Chondrocyte (in vitro differentiated cells): ENCODE data around the gene ATP6V0E2. TPM values are rescaled to one million over a fixed set of nuclear protein-coding genes. Genes with fewer than 3 reads are reported as not detected.

Experiments used
- DNase-seq: peaks from one replicate; pipeline ENCODE4 v3.0.0; 2021; ENCODE audit warnings: mixed read lengths, low spot score
- H3K27ac Mint-ChIP-seq: one replicate; pipeline ENCODE4 v1.8.0; 2021; ENCODE audit warnings: mild to moderate bottlenecking, moderate library complexity, mixed read lengths; ENCODE audit not compliant: unreplicated experiment
- H3K27me3 Mint-ChIP-seq: 2 replicates; pipeline ENCODE4 v1.8.0; 2021; ENCODE audit warnings: low read depth, mixed read lengths
- H3K36me3 Mint-ChIP-seq: 2 replicates; pipeline ENCODE4 v1.8.0; 2021; ENCODE audit warnings: low read depth, mixed read lengths
- H3K4me1 Mint-ChIP-seq: 2 replicates; pipeline ENCODE4 v1.8.0; 2021; ENCODE audit warnings: low read depth, mild to moderate bottlenecking, mixed read lengths
- H3K4me3 Mint-ChIP-seq: one replicate; pipeline ENCODE4 v1.8.0; 2021; ENCODE audit warnings: mild to moderate bottlenecking, moderate library complexity, mixed read lengths; ENCODE audit not compliant: unreplicated experiment
- H3K9me3 Mint-ChIP-seq: 2 replicates; pipeline ENCODE4 v1.8.0; 2021; ENCODE audit warnings: low read depth, mixed read lengths
- total RNA-seq: library from RNA; stranded (reverse); gene quantifications from 3 replicates; pipeline ENCODE4 v1.2.1, GENCODE V29; 2021
- TF ChIP-seq, protein P1 (sequence below): fragments of 200-600 bp; sonication (generic); IDR thresholded peaks from 2 replicates; pipeline ENCODE4 v1.5.0; 2021; ENCODE audit warnings: antibody characterized with exemption, mild to moderate bottlenecking, moderate library complexity

Gene ATP6V0E2
- total RNA-seq, 1 donor from 2014 or later, result 24.8 TPM

DNA sequence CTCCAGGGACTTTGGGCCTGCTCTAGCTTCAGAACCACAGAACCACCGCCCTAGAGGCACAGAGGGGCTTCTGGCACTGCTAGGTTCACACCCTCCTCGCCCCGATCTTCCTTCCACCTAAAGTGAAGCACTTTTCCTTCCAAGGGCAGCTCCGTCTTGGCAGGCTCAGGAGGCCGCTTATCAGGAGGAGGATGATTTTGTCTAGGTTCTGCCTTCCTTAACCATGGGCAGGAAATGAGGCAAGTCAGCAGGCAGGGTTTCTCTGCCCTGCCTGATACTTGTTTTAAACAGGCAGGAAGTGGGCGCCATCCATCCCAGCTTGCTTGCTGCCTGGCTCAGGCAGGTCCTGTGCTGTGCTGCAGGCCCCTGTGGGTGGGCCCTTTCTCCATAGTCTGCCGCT, 8.3 kb upstream of the ATP6V0E2 start:
- Mint-ChIP-seq H3K4me1 (no peaks in the 10 kb centered on the region), H3K27me3 (no peaks in the 10 kb centered on the region), H3K4me3 (no peak overlapping the region), H3K36me3 (peaks cover 3% of the 10 kb centered on the region), H3K9me3 (no peaks in the 10 kb centered on the region), H3K27ac (no peak overlapping the region)
- no peak for DNase-seq
- TF ChIP-seq, protein P1, sequence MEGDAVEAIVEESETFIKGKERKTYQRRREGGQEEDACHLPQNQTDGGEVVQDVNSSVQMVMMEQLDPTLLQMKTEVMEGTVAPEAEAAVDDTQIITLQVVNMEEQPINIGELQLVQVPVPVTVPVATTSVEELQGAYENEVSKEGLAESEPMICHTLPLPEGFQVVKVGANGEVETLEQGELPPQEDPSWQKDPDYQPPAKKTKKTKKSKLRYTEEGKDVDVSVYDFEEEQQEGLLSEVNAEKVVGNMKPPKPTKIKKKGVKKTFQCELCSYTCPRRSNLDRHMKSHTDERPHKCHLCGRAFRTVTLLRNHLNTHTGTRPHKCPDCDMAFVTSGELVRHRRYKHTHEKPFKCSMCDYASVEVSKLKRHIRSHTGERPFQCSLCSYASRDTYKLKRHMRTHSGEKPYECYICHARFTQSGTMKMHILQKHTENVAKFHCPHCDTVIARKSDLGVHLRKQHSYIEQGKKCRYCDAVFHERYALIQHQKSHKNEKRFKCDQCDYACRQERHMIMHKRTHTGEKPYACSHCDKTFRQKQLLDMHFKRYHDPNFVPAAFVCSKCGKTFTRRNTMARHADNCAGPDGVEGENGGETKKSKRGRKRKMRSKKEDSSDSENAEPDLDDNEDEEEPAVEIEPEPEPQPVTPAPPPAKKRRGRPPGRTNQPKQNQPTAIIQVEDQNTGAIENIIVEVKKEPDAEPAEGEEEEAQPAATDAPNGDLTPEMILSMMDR, result no peak

DNA sequence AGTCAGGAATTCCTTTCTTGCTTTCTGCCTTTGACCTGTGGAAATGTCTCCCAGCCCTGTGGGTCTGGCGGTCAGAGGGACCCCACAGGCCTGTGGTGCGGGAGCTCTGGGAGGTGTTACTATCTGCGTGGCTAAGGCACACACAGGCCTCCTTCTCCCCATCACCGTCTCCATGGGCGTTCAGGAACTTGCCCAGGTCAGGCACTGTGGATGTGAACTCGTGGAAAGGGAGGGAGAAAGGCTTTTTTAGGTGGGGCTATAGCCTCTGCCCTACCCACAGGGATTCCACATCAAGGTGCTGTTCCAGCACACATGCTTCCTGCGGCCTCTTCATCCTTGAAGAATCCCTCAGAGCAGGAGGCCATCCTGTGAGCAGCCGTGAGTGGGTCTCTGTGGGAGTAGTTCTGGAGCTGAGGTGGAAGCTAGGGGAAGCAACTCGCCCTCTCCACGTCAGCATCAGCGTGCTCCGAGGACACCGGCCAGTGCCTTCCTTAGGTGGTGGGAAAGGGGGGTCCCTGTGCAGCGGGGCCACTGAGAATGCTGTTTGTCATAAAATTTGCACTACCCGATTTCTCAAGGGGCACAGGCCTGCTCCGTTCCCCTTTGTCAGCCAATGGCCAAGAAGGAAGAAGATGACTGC, 7.5 kb upstream of the ATP6V0E2 start:
- Mint-ChIP-seq H3K36me3 (no peaks in the 10 kb centered on the region), H3K27me3 (no peaks in the 10 kb centered on the region), H3K27ac (no peak overlapping the region), H3K9me3 (no peaks in the 10 kb centered on the region), H3K4me3 (no peak overlapping the region), H3K4me1 (no peaks in the 10 kb centered on the region)
- no peak for DNase-seq
- TF ChIP-seq, protein P1, result no peak

DNA sequence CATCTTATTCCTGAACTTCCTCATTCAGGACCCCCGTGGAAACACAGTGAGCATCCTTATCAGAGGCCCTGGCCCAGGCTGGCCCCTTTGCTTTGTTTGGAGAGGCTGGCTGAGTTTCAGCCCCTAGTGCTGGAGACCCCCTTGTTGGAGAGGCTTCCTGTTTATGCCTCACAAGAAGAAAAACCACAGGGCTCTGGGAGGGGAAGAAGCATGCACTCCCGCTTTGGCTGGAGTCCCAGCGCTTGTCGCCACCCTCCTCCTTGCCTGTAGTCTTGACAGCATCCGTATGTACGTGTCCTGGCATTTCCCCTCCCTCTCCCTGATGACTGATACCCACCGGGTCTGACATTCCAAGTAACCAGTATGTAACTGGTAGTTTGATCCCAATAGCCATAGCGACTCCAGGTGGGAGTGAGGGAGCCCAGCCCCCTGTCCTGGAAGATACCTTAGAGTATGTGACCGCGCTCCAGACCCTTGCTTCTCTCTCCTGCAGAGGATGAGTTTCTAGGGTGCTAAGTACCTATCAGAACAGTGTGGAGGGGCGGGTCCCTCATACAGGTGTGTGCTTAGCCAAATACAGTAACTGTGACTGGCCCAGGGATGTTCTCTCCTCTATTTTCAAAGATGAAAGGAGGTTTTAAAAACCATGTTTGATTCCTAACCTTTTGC, 6.9 kb upstream of the ATP6V0E2 start:
- no peaks in the 10 kb centered on the region for H3K27me3 Mint-ChIP-seq
- H3K4me1 Mint-ChIP-seq, result peaks cover 3% of the 10 kb centered on the region
- H3K27ac Mint-ChIP-seq, result no peak overlapping the region
- DNase-seq, result no peak
- no peaks in the 10 kb centered on the region for H3K36me3 Mint-ChIP-seq
- TF ChIP-seq, protein P1, result no peak
- H3K4me3 Mint-ChIP-seq, result no peak overlapping the region
- no peaks in the 10 kb centered on the region for H3K9me3 Mint-ChIP-seq

DNA sequence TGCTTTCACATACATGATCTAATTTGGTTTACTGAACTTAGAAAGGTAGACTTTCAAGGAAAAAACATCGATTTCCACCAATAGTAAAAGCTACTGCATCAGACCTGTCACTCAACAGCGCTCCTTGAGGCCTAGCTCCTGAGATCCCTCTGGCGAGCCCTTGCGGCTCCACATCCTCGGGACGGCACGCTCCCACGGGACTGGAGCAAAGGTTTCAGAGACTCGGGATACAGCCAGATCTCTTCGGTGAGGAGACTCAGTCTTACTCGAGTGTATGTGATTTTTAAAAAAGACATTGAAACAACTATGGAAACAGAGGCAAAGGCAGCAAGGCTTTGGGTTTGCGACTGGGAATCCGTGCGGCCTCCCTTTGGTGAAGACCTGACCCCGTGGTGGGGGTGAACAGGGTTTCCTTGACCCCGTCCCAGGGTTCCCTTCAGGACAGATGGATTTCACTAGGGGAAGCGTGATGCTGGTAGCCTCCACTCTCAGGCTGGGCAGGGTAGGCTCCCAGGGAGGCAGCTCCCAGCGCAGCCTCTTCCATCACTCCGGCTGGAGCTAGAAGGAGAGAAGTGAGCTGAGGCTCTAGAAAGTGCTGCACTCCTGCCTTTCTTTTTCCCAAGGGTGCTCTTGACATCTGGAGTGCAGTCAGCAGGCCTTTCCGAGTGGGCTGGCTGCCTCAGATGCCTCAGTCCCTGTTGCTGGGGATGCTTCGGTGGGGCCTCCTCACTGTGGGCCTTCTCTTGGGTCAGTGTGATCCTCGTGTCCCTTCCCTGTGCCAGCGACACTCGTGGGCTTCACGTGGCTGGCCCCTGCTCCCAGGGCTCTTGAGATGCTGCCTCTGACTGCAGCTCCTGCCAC, 5.8 kb upstream of the ATP6V0E2 start:
- Mint-ChIP-seq H3K9me3 (no peaks in the 10 kb centered on the region), H3K27ac (no peak overlapping the region), H3K27me3 (no peaks in the 10 kb centered on the region), H3K4me3 (no peak overlapping the region), H3K36me3 (no peaks in the 10 kb centered on the region), H3K4me1 (peaks cover 11% of the 10 kb centered on the region)
- TF ChIP-seq, protein P1, result no peak
- no peak for DNase-seq

DNA sequence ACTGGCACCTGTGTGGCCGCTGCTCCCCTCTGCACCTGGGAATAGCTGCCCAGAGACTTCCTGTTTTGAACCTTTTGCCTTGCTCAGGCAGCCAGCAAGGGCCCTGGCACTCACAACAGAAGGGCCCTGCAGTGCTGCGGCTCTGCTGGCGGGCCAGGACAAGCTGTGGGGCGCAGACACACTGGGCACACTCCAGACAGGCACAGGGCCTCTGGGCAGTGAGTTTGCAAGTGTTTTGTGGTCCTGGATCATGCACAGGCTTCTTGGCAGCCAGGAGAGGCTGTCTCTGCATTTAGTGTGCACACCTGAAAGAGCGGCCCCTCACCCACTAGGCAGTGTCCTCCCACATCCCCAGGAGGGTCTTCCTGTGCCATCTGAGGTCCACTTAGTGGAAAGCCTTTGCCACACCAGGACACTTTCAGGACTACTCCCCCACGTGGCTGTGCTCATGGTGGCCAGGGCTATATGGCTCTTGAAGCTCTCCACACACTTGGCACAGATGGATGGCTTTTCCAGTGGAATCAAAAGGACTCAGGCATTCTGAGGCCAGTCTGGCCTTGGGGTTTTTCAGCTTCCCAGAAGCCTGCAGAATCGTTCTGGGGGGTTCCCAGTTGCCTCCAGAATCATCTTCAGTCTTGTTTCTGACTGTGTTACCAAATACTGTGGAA, 5.0 kb upstream of the ATP6V0E2 start:
- no peaks in the 10 kb centered on the region for H3K36me3 Mint-ChIP-seq
- no peak overlapping the region for H3K27ac Mint-ChIP-seq
- peaks cover 11% of the 10 kb centered on the region for H3K4me1 Mint-ChIP-seq
- no peak for DNase-seq
- H3K27me3 Mint-ChIP-seq, result no peaks in the 10 kb centered on the region
- H3K9me3 Mint-ChIP-seq, result no peaks in the 10 kb centered on the region
- no peak overlapping the region for H3K4me3 Mint-ChIP-seq
- TF ChIP-seq, protein P1, result no peak
